ENCODE results near the gene TNFAIP3.
"Not testable (repeated sequence)": the region's sequence is repeated elsewhere in the genome, so short reads cannot be mapped to it uniquely, and the experiment has no call there.

Gene TNFAIP3

GRCh38 chr6:137890983-137891537, 24.0 kb downstream of the TNFAIP3 start:
- H3K27me3 ChIP-seq (ENCODE audit: control insufficient read depth in 1 of 2, insufficient read depth in 2 of 2, low read length in 2 of 2), result no peaks in the 10 kb centered on the region
- H3K36me3 ChIP-seq (ENCODE audit: control insufficient read depth in 2 of 2, insufficient read depth in 2 of 2, low read length in 2 of 2), result no peaks in the 10 kb centered on the region
- no peak overlapping the region for H3K9ac ChIP-seq (ENCODE audit: low read length in 2 of 2)
- no peaks in the 10 kb centered on the region for H3K4me1 ChIP-seq (ENCODE audit: control insufficient read depth, insufficient read depth, low read length)
- no peak overlapping the region for H3K27ac ChIP-seq (ENCODE audit: low read length)
- no peaks in the 10 kb centered on the region for H3K9me3 ChIP-seq (ENCODE audit: control insufficient read depth in 2 of 2, low read length in 2 of 2)
- H3K4me3 ChIP-seq (ENCODE audit: low read length in 2 of 2), result no peak overlapping the region

GRCh38 chr6:137892271-137892708, 25.2 kb downstream of the TNFAIP3 start:
- Histone ChIP-seq H3K4me3 (ENCODE audit: low read length in 2 of 2) (no peak overlapping the region), H3K9me3 (ENCODE audit: control insufficient read depth in 2 of 2, low read length in 2 of 2) (no peaks in the 10 kb centered on the region), H3K36me3 (ENCODE audit: control insufficient read depth in 2 of 2, insufficient read depth in 2 of 2, low read length in 2 of 2) (no peaks in the 10 kb centered on the region), H3K4me1 (ENCODE audit: control insufficient read depth, insufficient read depth, low read length) (no peaks in the 10 kb centered on the region), H3K27ac (ENCODE audit: low read length) (no peak overlapping the region), H3K9ac (ENCODE audit: low read length in 2 of 2) (no peak overlapping the region), H3K27me3 (ENCODE audit: control insufficient read depth in 1 of 2, insufficient read depth in 2 of 2, low read length in 2 of 2) (no peaks in the 10 kb centered on the region)

- no peak overlapping the region for H3K9ac ChIP-seq (ENCODE audit: low read length in 2 of 2)
- H3K9me3 ChIP-seq (ENCODE audit: control insufficient read depth in 2 of 2, low read length in 2 of 2), result no peaks in the 10 kb centered on the region
- H3K27me3 ChIP-seq (ENCODE audit: control insufficient read depth in 1 of 2, insufficient read depth in 2 of 2, low read length in 2 of 2), result no peaks in the 10 kb centered on the region
- no peaks in the 10 kb centered on the region for H3K4me1 ChIP-seq (ENCODE audit: control insufficient read depth, insufficient read depth, low read length)
- no peak overlapping the region for H3K4me3 ChIP-seq (ENCODE audit: low read length in 2 of 2)
- no peak overlapping the region for H3K27ac ChIP-seq (ENCODE audit: low read length)
- no peaks in the 10 kb centered on the region for H3K36me3 ChIP-seq (ENCODE audit: control insufficient read depth in 2 of 2, insufficient read depth in 2 of 2, low read length in 2 of 2)
Measured at GRCh38 chr6:137893181-137893580, 26.1 kb downstream of the TNFAIP3 start.

GRCh38 chr6:137893726-137894125, 26.7 kb downstream of the TNFAIP3 start:
- H3K27ac ChIP-seq (ENCODE audit: low read length), result no peak overlapping the region
- H3K9me3 ChIP-seq (ENCODE audit: control insufficient read depth in 2 of 2, low read length in 2 of 2), result no peaks in the 10 kb centered on the region
- no peak overlapping the region for H3K4me3 ChIP-seq (ENCODE audit: low read length in 2 of 2)
- no peaks in the 10 kb centered on the region for H3K4me1 ChIP-seq (ENCODE audit: control insufficient read depth, insufficient read depth, low read length)
- H3K36me3 ChIP-seq (ENCODE audit: control insufficient read depth in 2 of 2, insufficient read depth in 2 of 2, low read length in 2 of 2), result no peaks in the 10 kb centered on the region
- H3K9ac ChIP-seq (ENCODE audit: low read length in 2 of 2), result no peak overlapping the region
- H3K27me3 ChIP-seq (ENCODE audit: control insufficient read depth in 1 of 2, insufficient read depth in 2 of 2, low read length in 2 of 2), result no peaks in the 10 kb centered on the region

GRCh38 chr6:137894378-137894777, 27.3 kb downstream of the TNFAIP3 start:
- not testable (repeated sequence) for H3K9me3 ChIP-seq (ENCODE audit: control insufficient read depth in 2 of 2, low read length in 2 of 2); H3K27ac ChIP-seq (ENCODE audit: low read length); H3K27me3 ChIP-seq (ENCODE audit: control insufficient read depth in 1 of 2, insufficient read depth in 2 of 2, low read length in 2 of 2); H3K4me1 ChIP-seq (ENCODE audit: control insufficient read depth, insufficient read depth, low read length); H3K36me3 ChIP-seq (ENCODE audit: control insufficient read depth in 2 of 2, insufficient read depth in 2 of 2, low read length in 2 of 2); H3K4me3 ChIP-seq (ENCODE audit: low read length in 2 of 2); H3K9ac ChIP-seq (ENCODE audit: low read length in 2 of 2)

GRCh38 chr6:137894779-137895385, 27.8 kb downstream of the TNFAIP3 start:
- no peak overlapping the region for H3K4me3 ChIP-seq (ENCODE audit: low read length in 2 of 2)
- no peak overlapping the region for H3K27ac ChIP-seq (ENCODE audit: low read length)
- no peaks in the 10 kb centered on the region for H3K4me1 ChIP-seq (ENCODE audit: control insufficient read depth, insufficient read depth, low read length)
- no peaks in the 10 kb centered on the region for H3K36me3 ChIP-seq (ENCODE audit: control insufficient read depth in 2 of 2, insufficient read depth in 2 of 2, low read length in 2 of 2)
- no peaks in the 10 kb centered on the region for H3K9me3 ChIP-seq (ENCODE audit: control insufficient read depth in 2 of 2, low read length in 2 of 2)
- H3K27me3 ChIP-seq (ENCODE audit: control insufficient read depth in 1 of 2, insufficient read depth in 2 of 2, low read length in 2 of 2), result no peaks in the 10 kb centered on the region
- no peak overlapping the region for H3K9ac ChIP-seq (ENCODE audit: low read length in 2 of 2)

GRCh38 chr6:137896647-137897046, 29.6 kb downstream of the TNFAIP3 start:
- Histone ChIP-seq H3K9me3 (ENCODE audit: control insufficient read depth in 2 of 2, low read length in 2 of 2) (no peaks in the 10 kb centered on the region), H3K9ac (ENCODE audit: low read length in 2 of 2) (no peak overlapping the region), H3K4me3 (ENCODE audit: low read length in 2 of 2) (no peak overlapping the region), H3K27ac (ENCODE audit: low read length) (no peak overlapping the region), H3K4me1 (ENCODE audit: control insufficient read depth, insufficient read depth, low read length) (no peaks in the 10 kb centered on the region), H3K36me3 (ENCODE audit: control insufficient read depth in 2 of 2, insufficient read depth in 2 of 2, low read length in 2 of 2) (no peaks in the 10 kb centered on the region), H3K27me3 (ENCODE audit: control insufficient read depth in 1 of 2, insufficient read depth in 2 of 2, low read length in 2 of 2) (no peaks in the 10 kb centered on the region)

GRCh38 chr6:137900815-137901214, 33.8 kb downstream of the TNFAIP3 start:
- Histone ChIP-seq H3K9ac (ENCODE audit: low read length in 2 of 2) (no peak overlapping the region), H3K4me1 (ENCODE audit: control insufficient read depth, insufficient read depth, low read length) (no peaks in the 10 kb centered on the region), H3K4me3 (ENCODE audit: low read length in 2 of 2) (no peak overlapping the region), H3K27ac (ENCODE audit: low read length) (no peak overlapping the region), H3K9me3 (ENCODE audit: control insufficient read depth in 2 of 2, low read length in 2 of 2) (no peaks in the 10 kb centered on the region), H3K36me3 (ENCODE audit: control insufficient read depth in 2 of 2, insufficient read depth in 2 of 2, low read length in 2 of 2) (no peaks in the 10 kb centered on the region), H3K27me3 (ENCODE audit: control insufficient read depth in 1 of 2, insufficient read depth in 2 of 2, low read length in 2 of 2) (no peaks in the 10 kb centered on the region)

GRCh38 chr6:137901454-137901853, 34.4 kb downstream of the TNFAIP3 start:
- Histone ChIP-seq H3K9me3 (ENCODE audit: control insufficient read depth in 2 of 2, low read length in 2 of 2) (no peaks in the 10 kb centered on the region), H3K9ac (ENCODE audit: low read length in 2 of 2) (no peak overlapping the region), H3K4me3 (ENCODE audit: low read length in 2 of 2) (no peak overlapping the region), H3K4me1 (ENCODE audit: control insufficient read depth, insufficient read depth, low read length) (no peaks in the 10 kb centered on the region), H3K27ac (ENCODE audit: low read length) (no peak overlapping the region), H3K27me3 (ENCODE audit: control insufficient read depth in 1 of 2, insufficient read depth in 2 of 2, low read length in 2 of 2) (no peaks in the 10 kb centered on the region), H3K36me3 (ENCODE audit: control insufficient read depth in 2 of 2, insufficient read depth in 2 of 2, low read length in 2 of 2) (no peaks in the 10 kb centered on the region)

- H3K9ac ChIP-seq (ENCODE audit: low read length in 2 of 2), result no peak overlapping the region
- H3K27me3 ChIP-seq (ENCODE audit: control insufficient read depth in 1 of 2, insufficient read depth in 2 of 2, low read length in 2 of 2), result no peaks in the 10 kb centered on the region
- H3K36me3 ChIP-seq (ENCODE audit: control insufficient read depth in 2 of 2, insufficient read depth in 2 of 2, low read length in 2 of 2), result no peaks in the 10 kb centered on the region
Measured at GRCh38 chr6:137902699-137903098, 35.6 kb downstream of the TNFAIP3 start.

GRCh38 chr6:137903274-137903932, 36.3 kb downstream of the TNFAIP3 start:
- no peaks in the 10 kb centered on the region for H3K27me3 ChIP-seq (ENCODE audit: control insufficient read depth in 1 of 2, insufficient read depth in 2 of 2, low read length in 2 of 2)
- no peaks in the 10 kb centered on the region for H3K36me3 ChIP-seq (ENCODE audit: control insufficient read depth in 2 of 2, insufficient read depth in 2 of 2, low read length in 2 of 2)
- no peaks in the 10 kb centered on the region for H3K4me1 ChIP-seq (ENCODE audit: control insufficient read depth, insufficient read depth, low read length)
- H3K9ac ChIP-seq (ENCODE audit: low read length in 2 of 2), result no peak overlapping the region
- no peaks in the 10 kb centered on the region for H3K9me3 ChIP-seq (ENCODE audit: control insufficient read depth in 2 of 2, low read length in 2 of 2)
- no peak overlapping the region for H3K4me3 ChIP-seq (ENCODE audit: low read length in 2 of 2)
- no peak overlapping the region for H3K27ac ChIP-seq (ENCODE audit: low read length)

More at GRCh38 chr6:137902699-137903098, 35.6 kb downstream of the TNFAIP3 start:
- Histone ChIP-seq H3K4me1 (ENCODE audit: control insufficient read depth, insufficient read depth, low read length) (no peaks in the 10 kb centered on the region), H3K9me3 (ENCODE audit: control insufficient read depth in 2 of 2, low read length in 2 of 2) (no peaks in the 10 kb centered on the region), H3K27ac (ENCODE audit: low read length) (no peak overlapping the region), H3K4me3 (ENCODE audit: low read length in 2 of 2) (no peak overlapping the region)
